Inflammatory macrophage (primary cell): ENCODE data around the gene FAM168B.

Source experiments
- DNase-seq, 2 donors: peaks; one replicate each; pipeline ENCODE4 v3.0.0-alpha.2; 2020 to 2022

FAM168B gene

DNA sequence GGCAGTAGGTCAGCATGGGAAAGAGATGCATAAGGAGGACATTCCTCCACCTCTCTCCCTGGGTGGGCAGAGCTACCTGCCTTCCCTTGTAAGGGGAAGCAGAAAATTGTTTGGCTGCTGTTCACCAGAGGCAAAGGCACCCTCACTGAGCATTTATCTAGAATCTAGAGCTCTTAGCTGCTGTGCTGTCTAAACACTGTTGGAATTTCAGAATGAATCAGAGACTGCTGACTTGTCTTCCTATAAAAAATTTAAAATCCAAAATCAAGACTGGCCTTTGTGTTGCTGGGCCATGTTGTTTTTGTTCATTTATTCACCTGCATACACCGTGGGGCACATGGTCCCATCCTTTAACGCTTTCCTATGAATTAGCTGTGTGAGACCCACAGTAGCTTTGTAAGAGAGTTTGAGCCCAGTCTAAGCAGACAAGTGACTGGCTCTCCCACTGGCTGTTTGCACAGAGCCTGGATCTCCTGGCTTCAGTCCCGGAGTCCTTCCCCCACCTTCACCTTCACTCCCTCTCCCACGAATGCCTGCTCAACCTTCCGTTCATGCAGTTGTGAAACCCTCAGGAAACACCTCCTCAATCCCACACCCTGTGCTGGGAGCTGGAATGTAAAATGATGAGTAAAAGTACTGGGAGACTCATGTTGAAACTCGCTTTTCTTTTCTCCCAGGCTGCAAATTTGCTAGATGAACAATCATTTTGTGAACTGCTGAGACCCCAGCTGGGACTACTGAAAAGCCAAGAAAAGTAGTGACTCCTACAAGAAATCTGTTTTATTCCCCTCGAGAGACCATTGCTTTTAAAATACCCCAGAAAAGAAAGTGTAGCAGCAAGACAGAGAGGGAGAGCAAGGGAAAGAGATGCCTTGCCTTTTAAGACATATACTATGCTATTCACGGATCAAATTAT lies 76.2 kb downstream of the FAM168B start:
- no peak for DNase-seq

DNA sequence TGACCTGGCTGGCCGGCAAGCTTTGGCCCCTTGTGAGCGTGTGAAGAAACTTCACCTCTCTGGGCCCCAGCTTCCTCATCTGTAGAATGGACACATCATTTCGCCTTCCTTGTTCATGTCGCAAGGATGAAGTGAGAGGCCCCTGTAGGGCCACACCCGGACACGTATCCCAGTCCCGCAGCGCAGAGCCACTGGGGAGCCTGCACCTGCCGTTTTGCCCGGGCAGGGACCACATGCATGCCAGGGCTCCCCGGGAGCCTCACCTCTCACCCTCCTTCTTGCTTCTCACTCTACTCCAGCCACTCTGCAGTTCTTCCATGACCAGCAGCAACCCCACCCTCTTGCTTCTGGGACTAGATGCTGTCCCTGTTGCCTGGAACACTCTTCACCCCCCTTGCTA lies 77.5 kb downstream of the FAM168B start:
- DNase-seq: no peak

GRCh38 chr2:131014141-131014540 lies 79.1 kb downstream of the FAM168B start:
- DNase-seq: no peak

- DNase-seq: no peak
Measured at GRCh38 chr2:131011486-131011885, 81.8 kb downstream of the FAM168B start.

GRCh38 chr2:131010566-131010965 lies 82.7 kb downstream of the FAM168B start:
- no peak for DNase-seq

- no peak for DNase-seq
Measured at GRCh38 chr2:131009713-131010475, 83.4 kb downstream of the FAM168B start.

GRCh38 chr2:131008967-131009366 lies 84.3 kb downstream of the FAM168B start:
- no peak for DNase-seq

DNA sequence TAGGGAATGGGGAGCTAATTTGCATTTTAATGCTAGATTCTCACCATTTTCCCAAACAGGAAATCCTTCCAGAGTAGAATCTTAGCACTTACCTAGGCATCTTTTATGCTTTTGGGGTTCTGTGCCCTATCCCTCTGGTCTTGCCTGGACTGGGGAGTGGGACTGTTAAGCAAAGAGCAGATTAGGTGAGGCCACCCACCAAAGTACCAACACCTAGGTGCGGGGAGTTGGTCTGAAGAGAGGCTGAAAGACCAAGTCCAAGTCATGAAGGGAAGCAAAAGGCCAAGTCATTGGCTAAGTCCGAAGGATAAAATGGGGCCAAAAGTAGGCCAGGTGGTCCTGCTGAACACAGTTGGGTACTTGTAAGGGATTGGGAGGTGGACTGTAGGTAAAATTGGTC lies 86.7 kb downstream of the FAM168B start:
- DNase-seq: no peak

DNA sequence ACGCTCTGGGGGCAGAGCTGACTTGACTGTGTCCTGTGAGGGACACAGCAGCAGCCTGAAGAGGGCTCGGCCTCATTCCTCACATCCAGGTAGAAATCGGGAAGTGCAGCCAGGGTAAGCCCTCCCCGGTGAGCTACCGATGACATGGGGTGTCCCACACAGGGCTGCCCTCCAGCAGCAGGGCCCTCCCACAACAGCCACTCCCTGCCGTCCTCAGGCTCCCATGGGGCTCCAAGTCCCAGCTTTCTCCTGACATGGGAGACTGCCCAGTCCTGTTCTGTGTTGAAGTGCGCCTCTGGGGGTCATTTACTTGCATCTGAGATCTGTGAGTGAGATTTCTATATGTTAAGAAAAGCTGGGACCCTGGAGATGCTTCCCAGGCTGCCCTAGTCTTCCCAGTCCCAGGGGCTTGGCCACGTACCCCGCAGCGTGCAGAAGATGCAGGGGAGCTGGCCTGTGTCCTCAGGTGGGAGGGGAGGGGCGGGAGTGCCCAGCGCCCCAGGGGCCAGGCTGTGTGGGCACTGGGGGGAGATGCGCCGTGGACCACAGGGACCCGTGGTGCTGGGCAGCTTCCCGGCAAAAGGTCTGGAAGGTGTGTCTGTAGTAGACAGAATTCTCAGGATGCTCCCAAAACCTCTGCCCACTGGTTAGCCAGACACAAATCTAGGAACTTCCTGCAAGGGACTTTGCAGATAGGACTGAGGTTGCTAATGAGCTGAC lies 87.9 kb downstream of the FAM168B start:
- no peak for DNase-seq

DNA sequence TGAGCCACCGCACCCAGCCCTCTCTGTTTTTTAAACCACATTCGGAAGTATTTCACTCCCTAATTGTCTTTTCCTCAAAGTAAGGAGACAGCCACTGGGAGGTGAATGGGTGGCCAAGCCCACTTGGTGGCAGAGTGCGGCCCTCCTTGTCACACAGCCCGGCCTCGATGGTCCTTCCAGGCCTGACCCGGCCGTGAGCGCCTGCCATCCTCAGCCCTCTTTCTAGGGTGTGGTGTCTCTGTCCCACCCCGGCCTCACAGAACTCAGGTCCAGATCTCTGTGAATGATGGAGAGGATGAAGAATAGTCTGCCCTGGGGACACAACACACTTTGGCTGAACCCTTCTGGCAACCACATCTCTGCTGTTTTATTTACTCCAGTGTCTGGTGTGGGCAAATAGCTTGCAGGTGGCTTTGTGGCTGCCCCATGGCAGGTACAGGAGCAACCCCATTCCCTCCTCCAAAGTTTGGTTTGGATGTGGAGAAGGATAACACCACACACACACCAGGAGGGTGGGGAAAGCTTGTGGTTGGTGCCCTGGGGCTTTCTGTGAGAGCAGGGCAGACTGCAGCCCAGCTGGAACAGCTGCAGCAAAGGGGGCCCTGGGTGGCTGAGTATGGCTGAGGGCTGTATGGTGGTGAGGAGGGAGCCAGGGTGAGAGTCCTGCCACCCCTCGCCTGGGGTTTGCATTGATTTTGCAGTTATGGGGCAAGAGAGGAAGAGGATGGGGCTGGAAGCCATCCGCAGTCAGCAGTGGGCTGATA lies 88.6 kb downstream of the FAM168B start:
- DNase-seq: no peak

DNA sequence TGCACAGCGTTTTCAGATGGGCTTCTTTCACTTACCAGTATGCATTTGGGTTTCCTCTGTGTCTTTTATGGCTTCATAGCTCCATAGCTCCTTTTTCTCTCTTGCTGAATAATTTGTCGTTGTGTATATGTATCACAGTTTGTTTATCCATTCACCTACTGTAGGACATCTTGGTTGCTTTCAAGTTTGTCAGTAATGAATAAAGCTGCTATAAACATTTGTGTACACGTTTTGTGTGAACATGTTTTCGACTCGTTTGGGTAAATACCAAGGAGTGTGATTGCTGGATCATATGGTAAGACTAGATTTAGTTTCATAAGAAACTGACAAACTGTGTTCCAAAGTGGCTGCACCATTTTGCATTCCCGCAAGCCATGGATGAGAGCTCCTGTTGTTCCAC lies 94.7 kb downstream of the FAM168B start:
- no peak for DNase-seq
